AG04449 (cell line): ENCODE data around the gene TYMS.
"Not testable (repeated sequence)": the region's sequence is repeated elsewhere in the genome, so short reads cannot be mapped to it uniquely, and the experiment has no call there.

Experiments
- CTCF ChIA-PET: fragments of 350-600 bp; formaldehyde crosslinking; extraction: SDS; loops from one replicate; lab custom pipeline; 2021; ENCODE audit warnings: antibody characterized with exemption; lab: Yijun Ruan, JAX
- POLR2A ChIA-PET: fragments of 400-600, 350-600 bp; formaldehyde crosslinking; extraction: SDS; loops from one replicate; lab custom pipeline; 2020; ENCODE audit warnings: antibody characterized with exemption, inconsistent platforms; lab: Yijun Ruan, JAX
- DNase-seq: peaks from one replicate; pipeline ENCODE4 v3.0.0-alpha.2; 2010; ENCODE audit warnings: low read depth, low spot score
- H3K4me3 ChIP-seq: 2 replicates; pipeline ENCODE4 v1.5.1; 2011; ENCODE audit warnings: low read depth, mild to moderate bottlenecking, control low read depth, low read length
- TF ChIP-seq, protein P1 (sequence below): IDR thresholded peaks from one replicate; pipeline ENCODE4 v1.5.1; 2011; ENCODE audit warnings: mild to moderate bottlenecking, moderate library complexity, low read length, control low read depth, inconsistent platforms; ENCODE audit not compliant: insufficient read depth; ENCODE audit errors: missing control alignments

The TYMS gene

DNA sequence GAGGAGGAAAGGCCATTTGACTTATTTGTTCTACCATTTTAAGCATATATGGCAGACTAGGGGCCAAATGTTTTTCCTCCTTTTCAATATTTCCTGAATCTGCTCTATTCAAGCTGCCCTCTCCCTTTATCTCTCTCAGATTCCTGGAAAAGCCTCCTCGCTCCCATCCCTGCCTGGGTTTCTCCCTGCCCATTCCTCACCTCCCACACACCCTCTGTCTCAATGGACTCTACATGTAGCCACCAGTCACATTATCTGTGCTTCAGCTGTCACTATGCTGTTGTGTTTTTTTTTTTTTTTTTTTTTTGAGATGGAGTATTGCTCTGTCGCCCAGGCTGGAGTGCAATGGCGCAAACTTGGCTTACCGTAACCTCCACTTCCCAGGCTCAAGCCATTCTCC is 22.9 kb downstream of the TYMS start:
- no peak overlapping the region for H3K4me3 ChIP-seq
- no peak for DNase-seq
- ChIA-PET POLR2A (no interaction called here), CTCF (interaction anchor here (2.4 kb wide), 1 partner anchor 150 kb away, joined by 6 read pairs; no protein-coding TSS in a partner anchor)
- TF ChIP-seq, protein P1, sequence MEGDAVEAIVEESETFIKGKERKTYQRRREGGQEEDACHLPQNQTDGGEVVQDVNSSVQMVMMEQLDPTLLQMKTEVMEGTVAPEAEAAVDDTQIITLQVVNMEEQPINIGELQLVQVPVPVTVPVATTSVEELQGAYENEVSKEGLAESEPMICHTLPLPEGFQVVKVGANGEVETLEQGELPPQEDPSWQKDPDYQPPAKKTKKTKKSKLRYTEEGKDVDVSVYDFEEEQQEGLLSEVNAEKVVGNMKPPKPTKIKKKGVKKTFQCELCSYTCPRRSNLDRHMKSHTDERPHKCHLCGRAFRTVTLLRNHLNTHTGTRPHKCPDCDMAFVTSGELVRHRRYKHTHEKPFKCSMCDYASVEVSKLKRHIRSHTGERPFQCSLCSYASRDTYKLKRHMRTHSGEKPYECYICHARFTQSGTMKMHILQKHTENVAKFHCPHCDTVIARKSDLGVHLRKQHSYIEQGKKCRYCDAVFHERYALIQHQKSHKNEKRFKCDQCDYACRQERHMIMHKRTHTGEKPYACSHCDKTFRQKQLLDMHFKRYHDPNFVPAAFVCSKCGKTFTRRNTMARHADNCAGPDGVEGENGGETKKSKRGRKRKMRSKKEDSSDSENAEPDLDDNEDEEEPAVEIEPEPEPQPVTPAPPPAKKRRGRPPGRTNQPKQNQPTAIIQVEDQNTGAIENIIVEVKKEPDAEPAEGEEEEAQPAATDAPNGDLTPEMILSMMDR: no peak

GRCh38 chr18:681985-682384 is 24.5 kb downstream of the TYMS start:
- CTCF ChIA-PET: interaction anchor here (2.4 kb wide), 1 partner anchor 149 kb away, joined by 6 read pairs; no protein-coding TSS in a partner anchor
- DNase-seq: no peak
- TF ChIP-seq, protein P1: no peak
- H3K4me3 ChIP-seq: no peak overlapping the region
- POLR2A ChIA-PET: no interaction called here

GRCh38 chr18:682416-682815 is 25.0 kb downstream of the TYMS start:
- DNase-seq, POLR2A ChIA-PET, H3K4me3 ChIP-seq: not testable (repeated sequence)
- CTCF ChIA-PET: interaction anchor here (2.4 kb wide), 1 partner anchor 148 kb away, joined by 6 read pairs; no protein-coding TSS in a partner anchor

DNA sequence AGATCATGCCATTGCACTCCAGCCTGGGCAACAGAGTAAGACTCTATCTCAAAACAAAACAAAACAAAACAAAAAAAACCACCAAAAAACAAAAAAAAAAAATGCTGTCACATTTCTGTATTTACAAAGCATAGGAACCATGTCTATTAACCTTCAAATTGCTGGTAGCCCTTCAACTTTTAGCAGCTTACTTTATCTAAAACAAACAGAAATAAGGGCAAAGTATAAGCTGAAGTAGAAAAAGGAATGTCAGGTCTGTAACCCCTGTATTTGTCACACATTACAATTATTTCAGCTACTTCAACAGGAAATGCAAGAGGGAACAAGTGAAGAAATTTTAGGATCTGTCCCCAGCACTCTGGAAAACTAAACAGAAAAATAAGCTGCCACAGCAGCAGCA is 25.4 kb downstream of the TYMS start:
- TF ChIP-seq, protein P1: no peak
- no peak overlapping the region for H3K4me3 ChIP-seq
- CTCF ChIA-PET: interaction anchor here (2.4 kb wide), 1 partner anchor 148 kb away, joined by 6 read pairs; no protein-coding TSS in a partner anchor
- POLR2A ChIA-PET: no interaction called here
- DNase-seq: no peak

GRCh38 chr18:683531-683930 is 26.1 kb downstream of the TYMS start:
- no peak overlapping the region for H3K4me3 ChIP-seq
- CTCF ChIA-PET: no interaction called here
- TF ChIP-seq, protein P1: no peak
- no peak for DNase-seq
- POLR2A ChIA-PET: no interaction called here

- POLR2A ChIA-PET: no interaction called here
- TF ChIP-seq, protein P1: no peak
- no peak overlapping the region for H3K4me3 ChIP-seq
- CTCF ChIA-PET: interaction anchor here (0.7 kb wide), 1 partner anchor 186 kb away, joined by 3 read pairs; no protein-coding TSS in a partner anchor
- DNase-seq: no peak
Observed at GRCh38 chr18:685438-685837, 28.0 kb downstream of the TYMS start.

DNA sequence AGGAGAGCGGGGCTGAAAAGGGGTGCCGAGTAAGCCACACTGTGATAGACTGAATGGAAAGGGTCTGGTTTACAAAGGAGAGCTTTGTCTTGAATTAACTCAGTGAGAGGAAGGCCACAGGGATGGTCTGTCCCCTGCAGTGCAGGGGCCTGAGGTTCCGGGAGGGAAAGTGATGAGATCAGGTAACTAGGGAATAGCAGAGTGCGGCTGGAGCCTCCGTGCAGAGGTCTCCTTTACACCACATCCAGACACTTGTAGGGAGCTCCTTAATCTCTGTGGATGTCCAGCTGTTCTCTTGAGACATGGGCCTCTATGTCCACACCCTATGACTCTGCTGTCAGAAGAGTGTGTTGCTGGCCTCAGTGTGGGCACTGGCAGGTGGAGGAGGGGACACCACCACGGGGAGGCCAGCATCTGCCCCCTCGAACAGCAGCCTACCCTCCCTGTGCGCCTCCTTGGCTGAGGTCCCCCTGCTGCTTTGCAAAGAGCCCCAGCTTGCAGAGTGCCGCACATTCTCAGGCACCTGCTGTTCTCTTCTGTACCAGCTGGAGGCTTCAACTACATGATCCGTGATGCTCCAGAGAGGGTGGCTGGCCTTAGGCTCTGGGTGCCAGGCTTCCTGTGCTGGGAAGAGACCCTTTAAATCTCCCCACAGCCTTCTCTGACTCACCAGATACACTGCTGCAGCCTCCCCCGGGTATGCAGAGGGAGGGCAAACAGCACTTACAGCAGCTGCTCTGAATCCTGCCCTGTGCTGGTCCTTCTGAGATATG is 29.1 kb downstream of the TYMS start:
- ChIA-PET CTCF (interaction anchor here (0.5 to 1.0 kb wide), 5 partner anchors 9 to 144 kb away, joined by 3 to 5 read pairs (median 3); no protein-coding TSS in a partner anchor), POLR2A (no interaction called here)
- TF ChIP-seq, protein P1: no peak
- no peak for DNase-seq
- H3K4me3 ChIP-seq: no peak overlapping the region
